B cell (primary cell): ENCODE data around the gene RGL3.

Experiments
- CTCF ChIP-seq: fragments of 200-600 bp; IDR thresholded peaks from one replicate; pipeline ENCODE4 v1.8.0; 2022; ENCODE audit warnings: antibody characterized with exemption, mild to moderate bottlenecking
- EZH2 ChIP-seq: IDR thresholded peaks from 2 replicates; pipeline ENCODE4 v1.6.1; 2012; ENCODE audit warnings: borderline replicate concordance, low read depth, mild to moderate bottlenecking, moderate library complexity, low read length; ENCODE audit not compliant: insufficient read depth, poor library complexity, severe bottlenecking

GRCh38 chr19:11363881-11364280, 55.2 kb downstream of the RGL3 start:
- no peak for TF ChIP-seq EZH2
- TF ChIP-seq CTCF: no peak
